G401.6 (cell line): ENCODE data around the gene CRYBG1.

Experiments used
- FAIRE-seq: peaks from 2 replicates; lab custom pipeline; 2012; peaks lifted over from hg19 to GRCh38; lab: Jason Lieb, UNC

The CRYBG1 gene

DNA sequence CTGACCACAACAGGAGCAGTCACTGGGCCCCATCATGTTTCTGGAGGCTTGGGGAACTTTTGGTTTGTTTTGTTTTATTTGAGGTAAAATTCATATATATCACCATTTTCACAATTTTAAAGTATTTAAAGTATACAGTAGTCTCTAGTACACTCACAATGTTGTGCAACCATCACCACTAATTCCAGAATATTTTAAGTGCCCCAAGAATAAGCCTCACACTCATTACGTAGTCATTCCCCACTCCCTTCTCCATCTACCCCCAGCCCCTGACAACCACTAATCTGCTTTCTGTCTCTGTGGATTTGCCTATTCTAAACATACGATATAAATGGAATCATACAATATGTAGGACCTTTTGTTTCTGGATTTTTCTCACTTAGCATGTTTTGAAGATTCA lies 239.8 kb downstream of the CRYBG1 start:
- FAIRE-seq = no peak

DNA sequence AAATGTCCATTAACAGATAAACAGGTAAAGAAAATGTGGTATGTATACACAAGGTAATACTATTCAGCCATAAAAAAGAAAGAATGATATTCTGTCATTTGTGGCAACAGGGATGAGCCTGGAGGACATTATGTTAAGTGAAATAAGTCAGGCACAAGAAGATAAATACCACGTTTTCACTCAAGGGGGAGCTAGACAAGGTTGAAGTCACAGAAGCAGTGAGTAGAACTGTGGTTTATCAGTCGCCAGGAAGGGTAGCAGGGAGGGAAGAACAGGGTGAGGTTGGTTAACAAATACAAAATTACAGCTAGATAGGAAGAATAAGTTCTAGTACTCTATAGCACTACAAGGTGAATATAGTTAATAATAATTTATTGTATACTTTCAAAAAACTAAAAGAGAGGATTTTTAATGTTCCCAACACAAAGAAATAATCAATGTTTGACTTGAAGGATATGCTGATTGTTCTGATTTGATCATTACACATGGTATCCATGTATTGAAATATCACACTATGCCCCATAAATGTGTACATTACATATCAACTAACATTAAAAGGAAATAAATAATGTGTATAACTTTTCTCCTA lies 247.7 kb downstream of the CRYBG1 start:
- peak; percentile 78 for FAIRE-seq

DNA sequence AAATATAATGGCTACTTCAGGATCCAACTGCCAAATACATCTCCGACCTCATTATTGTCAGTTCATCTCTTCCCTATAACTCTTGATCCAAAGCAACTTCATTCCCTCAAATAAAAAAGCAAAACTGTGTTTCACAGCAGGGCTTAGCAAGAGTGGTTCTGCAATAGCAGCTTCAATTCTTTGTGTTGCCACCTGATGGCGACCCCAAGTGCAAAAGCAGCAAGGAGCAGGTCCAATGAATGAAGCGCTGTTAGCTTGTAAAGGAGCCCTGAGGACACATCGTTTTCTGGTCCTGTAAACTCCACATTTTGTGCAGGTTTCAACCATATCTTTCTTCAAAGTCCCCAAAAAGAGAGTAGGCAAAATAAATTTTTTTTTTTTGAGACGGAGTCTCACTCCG lies 249.2 kb downstream of the CRYBG1 start:
- no peak for FAIRE-seq

DNA sequence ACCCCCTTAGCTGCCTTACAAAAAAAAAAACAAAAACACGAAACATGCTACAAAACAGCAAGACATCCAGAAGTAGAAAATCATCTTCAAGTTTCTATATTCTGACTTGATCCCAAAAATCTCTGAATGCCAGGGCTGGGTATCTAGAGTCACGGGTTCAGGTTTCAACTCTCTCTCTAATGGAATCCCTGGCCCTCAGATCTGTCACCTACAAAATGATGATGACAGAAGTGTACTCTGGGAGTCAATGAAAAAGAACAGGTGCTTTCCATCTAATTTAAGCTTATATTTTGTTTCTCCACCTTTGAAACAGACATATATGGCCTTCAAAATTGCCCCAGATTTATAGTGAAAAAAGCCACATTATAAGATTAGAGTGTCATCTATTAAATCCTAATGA lies 250.5 kb downstream of the CRYBG1 start:
- FAIRE-seq = no peak

DNA sequence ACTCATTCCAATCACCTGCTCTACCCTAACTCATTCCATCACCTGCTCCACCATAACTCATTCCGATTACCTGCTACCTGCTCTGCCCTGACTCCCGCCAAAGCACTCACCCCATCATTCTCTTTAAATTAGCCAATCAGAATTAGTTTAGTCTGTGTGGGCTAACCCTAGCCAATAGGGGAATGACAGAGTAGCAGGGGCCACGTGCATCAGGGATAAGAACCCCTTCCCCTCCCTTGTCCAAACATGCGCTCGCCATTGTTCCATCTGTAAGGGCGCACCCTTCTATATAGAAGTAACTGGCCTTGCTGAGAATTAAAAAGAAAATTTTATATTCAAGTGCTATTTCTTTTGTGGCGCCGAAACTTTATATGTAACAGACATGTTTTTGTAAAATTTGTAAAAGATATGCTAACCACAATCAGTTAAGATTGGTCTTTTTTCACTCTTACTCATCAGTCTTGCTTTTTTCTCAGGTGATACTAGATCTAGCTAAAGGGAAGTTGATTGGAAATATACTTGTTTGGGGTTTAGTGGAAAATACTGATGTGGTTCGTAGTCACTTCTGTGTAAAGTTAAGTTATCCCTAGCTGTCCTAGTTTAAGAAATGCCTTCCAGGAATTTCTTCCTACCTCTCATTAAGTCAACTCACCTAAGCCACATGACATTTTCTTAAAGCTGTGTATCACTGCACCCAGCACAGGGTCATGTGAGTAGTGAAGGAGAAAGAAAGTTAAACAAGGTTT lies 252.3 kb downstream of the CRYBG1 start:
- FAIRE-seq = no peak

DNA sequence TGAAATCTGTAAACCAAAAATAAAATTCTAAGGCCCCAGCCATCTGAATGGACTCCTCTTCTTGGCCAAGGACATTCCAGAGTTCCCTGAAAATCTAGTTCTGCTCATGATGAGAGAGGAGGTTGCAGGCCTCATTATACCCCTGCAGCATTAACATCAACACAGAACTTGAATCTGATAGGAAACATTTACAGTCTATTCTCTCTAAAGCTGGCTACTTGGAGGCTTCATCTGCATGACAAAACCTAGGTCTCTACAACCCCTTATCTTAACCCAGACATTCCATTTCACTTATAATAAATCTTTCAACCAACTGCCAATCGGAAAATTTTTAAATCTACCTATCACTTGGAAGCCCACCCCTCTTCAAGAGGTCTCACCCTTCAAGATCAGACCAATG lies 253.1 kb downstream of the CRYBG1 start:
- no peak for FAIRE-seq

DNA sequence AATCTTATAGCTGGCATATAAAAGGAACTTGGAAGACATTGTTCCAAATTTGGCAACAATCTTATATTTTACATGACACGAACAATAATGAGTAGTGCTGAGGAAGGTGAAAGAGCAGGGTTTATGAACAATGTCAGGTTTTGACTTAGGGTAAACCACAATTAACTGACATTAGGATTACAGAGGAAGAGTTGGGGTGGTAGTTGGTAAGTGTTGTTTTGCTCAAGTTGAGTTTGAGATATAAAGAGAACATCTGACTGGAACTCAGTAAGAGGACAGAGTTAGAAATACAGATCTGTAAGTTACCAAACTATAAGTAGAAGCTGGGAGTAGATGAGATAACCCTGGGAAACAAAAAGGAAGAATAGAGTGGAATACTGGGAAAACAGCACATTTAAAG lies 253.6 kb downstream of the CRYBG1 start:
- FAIRE-seq = no peak

DNA sequence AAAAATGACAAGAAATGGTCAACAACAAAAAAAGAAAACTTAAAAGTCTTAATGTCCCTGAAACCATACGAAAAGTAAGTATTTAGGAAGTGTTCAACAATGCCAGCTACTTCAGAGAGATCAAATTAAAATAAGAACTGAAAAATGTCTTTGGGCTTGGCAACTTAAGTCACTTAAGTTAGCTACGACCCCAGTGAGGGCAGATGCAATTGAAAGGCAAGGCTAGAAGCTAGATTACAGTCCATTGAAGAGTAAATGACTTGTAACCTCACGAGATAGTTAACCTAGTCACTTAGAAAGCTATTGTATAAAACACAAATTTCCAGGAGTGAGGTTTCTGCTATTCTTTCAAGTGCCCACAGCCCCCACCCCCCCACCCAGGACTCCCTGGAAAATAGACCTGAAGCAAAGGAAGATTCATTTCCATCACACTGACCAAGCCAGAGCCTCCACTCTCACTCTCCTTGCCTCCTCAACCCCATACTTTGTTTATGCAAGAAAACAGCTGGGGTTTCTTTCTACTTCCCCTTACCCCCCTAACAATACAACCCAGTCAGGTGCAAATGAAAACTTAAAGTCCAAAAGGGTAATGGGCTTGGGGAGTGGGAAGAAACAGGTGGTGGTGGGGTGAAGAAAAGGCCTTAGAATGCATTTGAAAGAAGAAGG lies 254.2 kb downstream of the CRYBG1 start:
- no peak for FAIRE-seq

DNA sequence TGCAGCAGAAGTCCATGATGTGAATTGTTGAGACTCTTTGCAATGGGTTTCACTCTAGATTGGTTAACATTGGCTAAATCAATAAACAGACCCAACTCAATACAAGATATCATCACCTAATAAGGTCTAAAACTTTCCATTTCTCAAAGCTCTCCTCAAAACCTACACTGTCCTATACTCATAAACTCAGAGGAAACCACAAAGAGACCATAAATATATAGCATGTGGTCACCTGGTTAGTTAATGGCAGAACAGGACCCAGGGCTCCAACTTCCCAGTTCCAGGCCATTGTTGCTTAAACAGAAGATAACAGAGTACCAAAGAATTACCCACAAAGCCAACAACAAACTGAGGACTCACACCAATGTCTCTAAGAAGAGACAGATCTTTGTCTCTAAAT lies 256.8 kb downstream of the CRYBG1 start:
- FAIRE-seq = no peak

DNA sequence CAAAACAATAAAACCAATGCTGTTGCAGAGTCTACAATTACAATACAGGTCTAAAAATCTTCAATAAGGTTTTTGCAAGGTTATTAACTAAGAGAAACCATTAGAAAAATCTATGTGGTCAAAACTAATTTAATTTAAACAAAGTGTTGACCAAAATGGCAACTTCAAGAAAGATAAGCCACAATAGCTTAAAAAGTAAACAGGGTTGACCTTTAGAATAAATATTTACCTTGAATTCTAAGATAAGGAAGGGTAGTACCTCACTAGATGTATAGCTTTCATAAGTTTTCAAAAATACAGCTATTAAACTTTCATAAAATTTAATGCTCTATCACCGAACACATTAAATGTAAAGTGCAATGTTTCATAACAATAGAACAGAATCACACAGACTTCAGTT lies 257.3 kb downstream of the CRYBG1 start:
- FAIRE-seq = no peak

DNA sequence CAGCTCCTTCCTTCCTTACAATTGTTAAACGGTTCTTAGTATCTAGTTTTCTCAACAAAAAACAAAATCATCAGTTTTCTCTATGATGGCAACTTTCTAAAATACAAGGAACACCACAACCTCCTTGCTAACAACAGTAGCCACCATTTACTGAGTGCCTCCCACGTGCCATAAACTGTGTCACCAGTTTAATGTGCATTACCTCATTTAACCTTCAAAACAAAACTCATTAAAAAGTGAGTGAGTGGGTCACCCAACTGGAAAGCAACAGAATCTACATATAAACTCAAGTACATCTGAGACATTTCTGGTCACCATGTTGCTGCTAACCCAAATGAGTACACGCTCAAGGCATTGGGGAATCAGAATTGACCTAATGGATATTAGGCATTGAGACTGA lies 257.8 kb downstream of the CRYBG1 start:
- FAIRE-seq = no peak

DNA sequence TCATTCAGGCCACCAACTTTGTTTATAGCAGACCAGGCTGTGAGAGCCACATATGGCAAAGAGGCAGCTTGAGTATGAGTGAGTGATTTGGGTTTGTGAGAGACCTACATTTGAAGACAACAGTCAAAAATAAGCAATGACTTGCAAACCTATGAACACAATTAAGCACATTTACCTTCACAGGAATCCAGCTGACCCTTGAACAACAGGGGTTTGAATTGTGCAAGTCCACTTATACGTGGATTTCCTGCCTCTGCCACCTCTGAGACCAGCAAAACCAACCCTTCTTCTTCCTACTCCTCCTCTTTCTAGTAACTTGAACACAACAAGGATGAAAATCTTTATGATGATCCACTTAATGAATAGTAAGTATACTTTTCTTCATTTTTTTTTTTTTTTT lies 258.7 kb downstream of the CRYBG1 start:
- no peak for FAIRE-seq

DNA sequence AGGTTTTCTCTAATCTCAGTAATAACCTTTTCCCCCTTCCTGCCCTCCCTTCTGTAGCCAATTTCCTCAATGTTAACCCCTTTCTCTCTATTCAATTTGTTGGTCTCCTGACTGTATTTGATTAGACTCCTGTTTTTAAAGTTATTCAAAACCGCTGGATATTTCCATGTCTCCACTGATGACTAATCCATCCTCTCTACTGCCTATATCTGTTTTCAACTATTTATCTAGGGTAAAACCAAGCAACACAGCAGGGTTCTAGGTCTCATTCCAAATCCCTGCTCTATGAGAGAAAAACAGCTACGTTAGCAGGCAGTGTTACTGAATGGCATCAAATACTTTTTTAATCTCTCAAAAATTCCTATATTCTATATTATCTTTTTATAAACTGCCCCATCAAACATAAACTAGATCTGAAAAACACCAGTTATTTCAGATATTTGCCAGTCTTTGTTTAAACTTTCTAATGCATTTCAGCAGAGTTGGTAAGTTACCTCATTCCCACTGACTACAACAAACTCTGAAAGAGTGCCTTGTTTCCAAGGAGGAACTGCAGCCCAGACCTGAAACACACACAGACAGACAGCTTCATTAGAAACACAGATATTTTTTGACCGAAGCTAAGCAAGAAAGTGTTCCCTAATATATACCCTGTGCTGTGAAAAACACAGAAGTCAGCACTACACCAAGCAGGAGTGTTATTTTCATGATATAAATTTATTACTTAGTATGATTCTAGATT lies 260.6 kb downstream of the CRYBG1 start:
- FAIRE-seq = no peak
